LNCaP clone FGC (cell line): ENCODE data around the gene PTGR3.

Experiments
- DNase-seq: peaks from one replicate; pipeline ENCODE4 v3.0.0-alpha.2; 2011; ENCODE audit warnings: low read depth
- H3K4me3 ChIP-seq: 2 replicates; pipeline ENCODE4 v1.5.1; 2011; ENCODE audit warnings: mild to moderate bottlenecking, low read depth, low read length, control low read depth
- CTCF ChIP-seq: IDR thresholded peaks from 2 replicates; pipeline ENCODE4 v1.5.1; 2012; ENCODE audit warnings: mild to moderate bottlenecking; ENCODE audit not compliant: control insufficient read depth, insufficient read depth; ENCODE audit errors: extremely low read depth

Gene PTGR3

GRCh38 chr18:75211002-75211621, 2.2 kb upstream of the PTGR3 start:
- H3K4me3 ChIP-seq: peak overlapping the region; percentile 86
- DNase-seq: no peak
- no peak for TF ChIP-seq CTCF

- peak; percentile 80 for DNase-seq
- H3K4me3 ChIP-seq: peak within 1 kb of the TSS; percentile 86
- TF ChIP-seq CTCF: no peak
Measured at GRCh38 chr18:75210274-75211001, 1.5 kb upstream of the PTGR3 start, which contains the start of gene TSHZ1. TSHZ1 (plus strand) TSS chr18:75210797; CDS start chr18:75211877, 1,080 bp downstream.

GRCh38 chr18:75209951-75210258, 966 bp upstream of the PTGR3 start:
- peak overlapping the region; percentile 86 for H3K4me3 ChIP-seq
- no peak for TF ChIP-seq CTCF
- DNase-seq: no peak

GRCh38 chr18:75208836-75209128, 157 bp downstream of the PTGR3 start:
- DNase-seq: no peak
- TF ChIP-seq CTCF: no peak
- H3K4me3 ChIP-seq: peak overlapping the region; percentile 86

GRCh38 chr18:75208155-75208835, 644 bp downstream of the PTGR3 start:
- no peak for DNase-seq
- H3K4me3 ChIP-seq: peak overlapping the region; percentile 86
- TF ChIP-seq CTCF: peak; percentile 32; the same call in 1 of the 2 replicates

- peak overlapping the region; percentile 86 for H3K4me3 ChIP-seq
- no peak for DNase-seq
- TF ChIP-seq CTCF: no peak
Measured at GRCh38 chr18:75207310-75208154, 1.4 kb downstream of the PTGR3 start.
